ENCODE results near the gene MACROH2A2.

Gene MACROH2A2

DNA sequence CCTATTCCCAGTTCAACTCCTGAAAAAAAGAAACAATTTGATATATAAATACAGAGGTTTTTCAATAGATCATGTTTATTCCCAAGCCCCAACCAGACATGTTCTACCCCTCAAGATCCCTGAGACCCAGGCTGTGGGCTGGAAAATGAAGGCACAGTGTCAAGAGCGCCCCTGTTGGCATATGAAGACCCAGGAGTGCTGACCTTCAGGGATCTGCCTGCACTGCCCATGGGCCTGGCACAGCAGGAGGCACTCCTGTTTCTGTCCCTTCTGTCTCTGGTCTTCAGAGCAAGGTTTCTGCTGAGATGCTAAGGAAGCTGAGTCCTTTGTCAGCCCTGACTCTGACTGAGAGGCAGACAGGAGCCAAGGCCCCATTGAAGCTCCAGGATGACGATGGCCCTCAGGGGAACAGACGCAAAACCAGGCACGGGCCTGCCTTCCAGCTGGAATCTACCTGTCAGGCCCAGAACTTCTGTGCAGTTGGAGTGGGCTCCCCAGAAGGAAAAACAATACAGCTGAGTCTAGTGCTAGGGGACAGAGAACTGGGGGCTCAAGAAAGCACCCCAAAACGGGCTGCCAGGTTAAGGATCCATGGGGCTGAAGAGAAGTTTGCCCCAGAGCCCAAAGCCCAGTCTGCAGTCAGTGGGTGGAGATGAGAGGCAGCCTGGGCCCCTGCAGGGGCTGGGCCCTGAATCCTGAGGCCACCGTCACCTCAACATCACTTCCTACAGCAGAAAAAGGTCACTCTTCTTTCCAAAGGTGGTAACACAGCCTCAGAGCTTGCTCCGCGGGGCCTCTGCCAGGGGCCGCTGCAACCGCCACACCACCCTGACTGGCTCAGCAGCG lies 86.7 kb downstream of the MACROH2A2 start:
- WGBS, 2 experiments = 89 to 90% methylated on average over 11 of the region's 11 CpGs
- Histone ChIP-seq H3K27ac (ENCODE audit: insufficient read depth, low read depth, low read length, poor library complexity, severe bottlenecking) (no peak overlapping the region), H3K4me3 (ENCODE audit: insufficient read depth, low read depth, low read length) (no peak overlapping the region)

DNA sequence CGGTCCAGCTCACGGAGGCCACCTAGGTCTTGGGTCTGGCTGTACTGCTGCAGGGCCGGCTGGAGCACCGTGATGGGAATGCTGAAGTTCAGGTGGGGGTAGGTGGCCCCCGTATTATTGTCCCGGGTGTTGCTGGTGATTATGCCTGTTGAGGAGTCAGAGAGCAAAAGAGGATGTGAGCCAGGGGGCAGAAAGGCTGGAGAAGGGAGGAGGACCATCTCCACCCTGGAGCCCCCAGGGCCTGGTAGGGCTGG lies 87.3 kb downstream of the MACROH2A2 start:
- H3K27me3 ChIP-seq (ENCODE audit: control insufficient read depth, insufficient read depth, low read length, poor library complexity, severe bottlenecking) = no peaks in the 10 kb centered on the region
- 89 to 94% methylated on average over 6 of the region's 6 CpGs for WGBS, 2 experiments

More for the DNA sequence above, 86.7 kb downstream of the MACROH2A2 start:
- no peaks in the 10 kb centered on the region for H3K4me1 ChIP-seq (ENCODE audit: control insufficient read depth, insufficient read depth, low read length)
- H3K36me3 ChIP-seq (ENCODE audit: control insufficient read depth, insufficient read depth, low read length) = no peaks in the 10 kb centered on the region
- H3K27me3 ChIP-seq (ENCODE audit: control insufficient read depth, insufficient read depth, low read length, poor library complexity, severe bottlenecking) = no peaks in the 10 kb centered on the region
- H3K9me3 ChIP-seq (ENCODE audit: control insufficient read depth, low read length) = no peaks in the 10 kb centered on the region

DNA sequence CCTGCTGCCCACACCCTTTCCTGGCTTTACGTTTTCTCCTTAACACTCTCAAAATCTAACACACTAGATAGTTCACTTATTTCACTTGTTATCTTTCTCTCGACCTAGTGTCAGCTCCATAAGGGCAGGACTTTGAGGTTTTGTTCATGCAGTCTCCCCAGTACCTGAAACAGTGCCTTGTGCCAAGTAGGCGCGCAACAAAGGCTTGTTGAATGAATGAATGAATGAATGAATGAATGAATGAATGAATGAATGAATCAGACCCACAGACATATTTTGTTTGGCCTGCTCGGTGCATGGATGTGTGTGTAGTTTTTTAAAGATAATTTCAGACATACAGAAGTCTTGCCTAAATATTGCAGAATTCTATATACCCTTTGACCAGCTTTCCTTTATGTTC lies 87.7 kb downstream of the MACROH2A2 start:
- WGBS, 2 experiments = 83 to 89% methylated on average over 4 to 5 of the region's 5 CpGs
- Histone ChIP-seq H3K9me3 (ENCODE audit: control insufficient read depth, low read length) (no peaks in the 10 kb centered on the region), H3K4me3 (ENCODE audit: insufficient read depth, low read depth, low read length) (no peak overlapping the region), H3K27me3 (ENCODE audit: control insufficient read depth, insufficient read depth, low read length, poor library complexity, severe bottlenecking) (no peaks in the 10 kb centered on the region), H3K27ac (ENCODE audit: insufficient read depth, low read depth, low read length, poor library complexity, severe bottlenecking) (no peak overlapping the region), H3K4me1 (ENCODE audit: control insufficient read depth, insufficient read depth, low read length) (no peaks in the 10 kb centered on the region), H3K36me3 (ENCODE audit: control insufficient read depth, insufficient read depth, low read length) (no peaks in the 10 kb centered on the region)

More for the DNA sequence above, 87.3 kb downstream of the MACROH2A2 start:
- Histone ChIP-seq H3K27ac (ENCODE audit: insufficient read depth, low read depth, low read length, poor library complexity, severe bottlenecking) (no peak overlapping the region), H3K9me3 (ENCODE audit: control insufficient read depth, low read length) (no peaks in the 10 kb centered on the region), H3K4me1 (ENCODE audit: control insufficient read depth, insufficient read depth, low read length) (no peaks in the 10 kb centered on the region), H3K4me3 (ENCODE audit: insufficient read depth, low read depth, low read length) (no peak overlapping the region), H3K36me3 (ENCODE audit: control insufficient read depth, insufficient read depth, low read length) (no peaks in the 10 kb centered on the region)

DNA sequence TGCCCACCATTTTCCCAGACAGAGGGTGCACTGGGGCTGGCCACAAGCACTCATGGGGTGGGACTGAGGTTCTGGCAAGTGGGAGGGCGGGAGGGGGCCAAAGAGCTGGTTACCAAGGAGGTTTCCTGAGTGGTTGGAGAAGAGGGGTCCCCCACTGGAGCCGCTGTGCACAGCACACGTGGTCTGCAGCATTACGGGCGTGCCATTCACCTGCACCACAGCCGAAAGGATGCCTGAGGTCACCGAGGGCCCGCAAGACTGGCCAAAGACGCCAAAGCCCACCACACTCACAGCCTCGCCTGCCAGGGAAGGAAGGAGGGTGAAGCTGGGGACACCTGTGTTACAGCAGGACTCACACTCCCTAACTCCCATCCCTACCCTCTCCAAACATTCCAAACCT lies 89.9 kb downstream of the MACROH2A2 start:
- no peaks in the 10 kb centered on the region for H3K4me1 ChIP-seq (ENCODE audit: control insufficient read depth, insufficient read depth, low read length)
- H3K36me3 ChIP-seq (ENCODE audit: control insufficient read depth, insufficient read depth, low read length) = no peaks in the 10 kb centered on the region
- 92 to 94% methylated on average over 10 of the region's 10 CpGs for WGBS, 2 experiments
- no peak overlapping the region for H3K27ac ChIP-seq (ENCODE audit: insufficient read depth, low read depth, low read length, poor library complexity, severe bottlenecking)
- no peaks in the 10 kb centered on the region for H3K9me3 ChIP-seq (ENCODE audit: control insufficient read depth, low read length)
- no peaks in the 10 kb centered on the region for H3K27me3 ChIP-seq (ENCODE audit: control insufficient read depth, insufficient read depth, low read length, poor library complexity, severe bottlenecking)
- H3K4me3 ChIP-seq (ENCODE audit: insufficient read depth, low read depth, low read length) = no peak overlapping the region

DNA sequence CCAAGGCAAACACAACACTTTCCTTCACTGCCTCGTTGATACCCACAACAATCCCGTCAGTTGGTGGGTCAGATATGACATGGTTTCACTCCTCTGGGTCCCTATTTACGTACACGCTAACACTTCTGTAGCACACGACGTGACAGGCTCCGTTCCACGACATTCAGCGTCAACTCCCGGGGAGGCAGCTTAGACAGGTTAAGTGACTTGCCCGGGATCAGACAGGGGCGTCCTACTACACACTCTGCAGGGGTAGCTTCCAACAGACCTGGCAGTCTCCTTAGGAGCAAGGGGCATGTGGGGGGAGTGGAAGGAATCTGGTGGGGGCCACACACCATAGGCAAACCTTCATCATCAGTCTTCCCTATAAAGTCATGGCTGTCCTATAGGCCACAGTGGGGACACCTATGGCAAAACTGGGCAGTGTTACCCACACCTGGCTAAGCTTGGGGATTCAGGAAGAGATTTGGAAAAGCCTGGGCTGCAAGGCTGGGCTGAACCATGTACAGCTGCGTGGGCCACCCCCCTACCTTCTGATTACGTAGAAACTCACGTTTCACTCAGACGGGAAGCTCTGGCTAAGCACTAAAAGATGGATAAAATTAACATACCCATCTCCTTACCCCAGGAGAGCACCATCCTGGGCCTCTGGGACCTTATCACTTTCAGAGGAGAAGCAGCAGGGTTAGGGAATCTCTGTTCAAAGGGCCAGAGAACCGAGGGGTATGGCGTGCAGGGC lies 91.9 kb downstream of the MACROH2A2 start:
- H3K4me1 ChIP-seq (ENCODE audit: control insufficient read depth, insufficient read depth, low read length) = no peaks in the 10 kb centered on the region
- WGBS, 2 experiments = 85% methylated on average over 18 of the region's 18 CpGs
- H3K36me3 ChIP-seq (ENCODE audit: control insufficient read depth, insufficient read depth, low read length) = no peaks in the 10 kb centered on the region
- H3K9me3 ChIP-seq (ENCODE audit: control insufficient read depth, low read length) = no peaks in the 10 kb centered on the region
- peak overlapping the region; percentile 58 for H3K4me3 ChIP-seq (ENCODE audit: insufficient read depth, low read depth, low read length)
- no peaks in the 10 kb centered on the region for H3K27me3 ChIP-seq (ENCODE audit: control insufficient read depth, insufficient read depth, low read length, poor library complexity, severe bottlenecking)
- H3K27ac ChIP-seq (ENCODE audit: insufficient read depth, low read depth, low read length, poor library complexity, severe bottlenecking) = no peak overlapping the region

DNA sequence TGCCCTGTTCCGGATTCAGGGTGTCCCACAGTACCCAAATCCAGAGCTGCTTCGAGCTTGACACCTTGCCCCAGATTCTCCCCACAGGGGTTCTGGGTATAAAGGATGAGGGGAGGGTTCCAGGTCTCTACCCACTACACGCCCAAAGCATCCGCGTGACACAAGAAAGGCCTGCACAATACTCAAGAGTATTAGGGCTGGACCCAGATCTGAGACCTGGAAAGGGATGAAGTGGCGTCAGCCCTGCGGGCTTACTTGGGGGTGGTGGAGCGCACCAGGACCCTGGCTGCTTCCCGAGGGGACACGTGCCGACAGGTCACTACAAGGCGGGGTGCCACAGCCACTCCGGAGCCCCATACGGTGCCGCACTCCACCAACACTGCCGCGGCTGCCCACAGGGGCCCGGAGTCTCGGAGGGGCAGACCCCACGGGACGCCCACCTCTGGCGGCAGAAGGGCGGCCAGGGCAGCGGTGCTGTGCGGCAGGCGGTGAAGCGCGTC lies 92.6 kb downstream of the MACROH2A2 start:
- H3K27ac ChIP-seq (ENCODE audit: insufficient read depth, low read depth, low read length, poor library complexity, severe bottlenecking) = no peak overlapping the region
- no peaks in the 10 kb centered on the region for H3K9me3 ChIP-seq (ENCODE audit: control insufficient read depth, low read length)
- H3K36me3 ChIP-seq (ENCODE audit: control insufficient read depth, insufficient read depth, low read length) = peaks cover 1% of the 10 kb centered on the region
- no peaks in the 10 kb centered on the region for H3K4me1 ChIP-seq (ENCODE audit: control insufficient read depth, insufficient read depth, low read length)
- WGBS, 2 experiments = 28 to 31% methylated on average over 28 of the region's 28 CpGs
- no peaks in the 10 kb centered on the region for H3K27me3 ChIP-seq (ENCODE audit: control insufficient read depth, insufficient read depth, low read length, poor library complexity, severe bottlenecking)
- H3K4me3 ChIP-seq (ENCODE audit: insufficient read depth, low read depth, low read length) = peak overlapping the region; percentile 58

DNA sequence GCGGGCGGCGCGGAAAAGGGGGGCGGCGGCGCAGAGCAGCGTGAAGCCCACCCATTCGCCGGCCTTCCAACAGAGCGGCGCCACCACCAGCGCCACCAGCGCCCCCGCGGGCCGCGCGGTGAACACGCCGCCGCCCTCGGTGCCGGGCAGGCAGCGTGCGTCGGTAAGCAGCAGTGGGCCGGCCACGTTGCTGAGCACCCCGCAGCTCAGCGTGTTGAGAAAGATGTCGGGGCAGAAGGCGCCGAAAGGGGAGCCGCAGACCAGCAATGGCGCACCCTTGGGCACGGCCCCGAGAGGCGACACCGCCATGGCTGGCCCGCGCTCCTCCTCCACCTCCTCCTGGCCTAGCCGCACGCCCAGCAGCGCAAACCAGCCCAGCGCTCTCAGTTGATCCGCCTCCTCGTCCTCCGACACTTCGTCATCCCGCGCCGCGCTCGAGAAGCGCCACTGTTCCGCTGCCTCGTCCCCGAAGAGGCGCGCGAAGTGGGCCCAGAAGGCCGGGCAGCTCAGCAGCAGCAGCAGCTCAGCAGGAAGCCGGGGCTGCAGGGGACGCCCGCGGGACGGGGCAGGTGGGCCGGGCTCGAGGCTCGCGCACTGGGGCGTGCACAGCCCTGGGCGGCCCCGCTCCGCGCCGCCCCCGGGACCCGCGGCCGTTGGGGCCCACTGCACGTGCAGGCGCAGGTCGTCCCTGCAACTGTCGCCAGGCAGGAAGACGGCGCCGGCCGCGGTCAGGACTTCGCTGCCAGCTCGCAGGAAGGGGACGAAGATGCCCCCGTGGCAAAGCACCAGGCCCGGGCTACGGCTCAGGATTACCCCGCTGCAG lies 93.2 kb downstream of the MACROH2A2 start:
- H3K27me3 ChIP-seq (ENCODE audit: control insufficient read depth, insufficient read depth, low read length, poor library complexity, severe bottlenecking) = no peaks in the 10 kb centered on the region
- WGBS, 2 experiments = 0% methylated on average over 98 of the region's 98 CpGs
- H3K4me3 ChIP-seq (ENCODE audit: insufficient read depth, low read depth, low read length) = peak overlapping the region; percentile 58
- H3K4me1 ChIP-seq (ENCODE audit: control insufficient read depth, insufficient read depth, low read length) = no peaks in the 10 kb centered on the region
- peaks cover 3% of the 10 kb centered on the region for H3K36me3 ChIP-seq (ENCODE audit: control insufficient read depth, insufficient read depth, low read length)
- H3K9me3 ChIP-seq (ENCODE audit: control insufficient read depth, low read length) = no peaks in the 10 kb centered on the region
- H3K27ac ChIP-seq (ENCODE audit: insufficient read depth, low read depth, low read length, poor library complexity, severe bottlenecking) = peak overlapping the region; percentile 93

DNA sequence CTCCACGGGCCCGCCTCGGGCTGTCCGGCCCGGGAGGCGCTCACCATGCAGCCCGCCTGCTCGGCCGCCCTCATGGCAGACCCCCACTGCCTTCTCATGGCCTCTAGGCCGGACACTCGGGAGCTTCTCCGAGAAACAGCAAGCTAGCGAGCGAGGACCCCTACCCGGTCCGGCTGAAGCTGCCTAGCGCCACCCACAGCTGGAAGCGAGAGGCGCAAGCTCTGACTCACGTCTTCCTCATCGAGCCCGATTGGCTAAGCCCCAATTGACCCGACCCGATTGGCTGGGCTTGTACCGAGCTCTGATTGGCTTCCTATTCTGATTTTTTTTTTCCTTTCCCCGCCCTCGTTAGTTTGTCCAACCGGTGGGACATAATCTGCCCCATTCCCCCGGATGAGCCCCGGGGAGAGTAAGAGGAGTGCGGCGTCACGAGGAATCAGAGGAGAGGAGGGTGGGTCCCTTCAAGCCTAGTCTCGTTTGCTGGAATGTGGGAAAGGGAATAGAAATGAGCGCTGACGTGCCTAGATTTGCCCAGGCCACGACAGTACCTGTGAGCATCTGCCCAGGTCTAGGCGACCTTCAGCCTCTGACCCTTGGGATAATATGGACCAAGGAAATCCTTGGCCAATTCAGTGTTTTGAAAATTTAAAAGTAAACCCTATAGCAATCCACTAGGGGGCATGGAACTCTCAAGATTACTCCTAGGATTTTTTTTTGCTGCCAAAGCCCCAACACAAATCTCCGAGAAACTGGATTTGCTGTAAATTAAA lies 94.0 kb downstream of the MACROH2A2 start, which contains the start of gene TYSND1:
TYSND1 (minus strand) TSS at position 212 of the 770 bp plus-strand sequence; CDS start at position 98, 114 bp downstream.
- 3% methylated on average over 39 of the region's 39 CpGs for WGBS, 2 experiments
- Histone ChIP-seq H3K36me3 (ENCODE audit: control insufficient read depth, insufficient read depth, low read length) (peaks cover 8% of the 10 kb centered on the region), H3K27ac (ENCODE audit: insufficient read depth, low read depth, low read length, poor library complexity, severe bottlenecking) (peak within 1 kb of the TSS; percentile 93)

DNA sequence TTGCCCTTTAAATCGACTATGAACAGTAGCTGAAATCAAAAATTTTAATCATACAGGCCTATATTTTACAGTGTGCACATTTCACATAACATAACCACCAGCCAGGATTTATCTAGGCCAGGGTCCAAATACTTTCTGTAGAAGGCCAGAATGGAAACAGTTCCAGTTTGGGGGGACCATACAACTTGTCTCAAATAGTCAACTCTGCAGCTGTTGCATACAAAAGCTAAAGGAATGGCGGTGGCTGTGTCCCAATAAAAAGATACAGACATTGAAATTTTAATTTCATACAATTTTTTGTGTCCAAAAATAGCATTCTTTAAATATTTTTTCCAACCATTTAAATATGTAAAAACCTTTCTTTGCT lies 94.6 kb downstream of the MACROH2A2 start:
- peaks cover 13% of the 10 kb centered on the region for H3K36me3 ChIP-seq (ENCODE audit: control insufficient read depth, insufficient read depth, low read length)
- no peaks in the 10 kb centered on the region for H3K27me3 ChIP-seq (ENCODE audit: control insufficient read depth, insufficient read depth, low read length, poor library complexity, severe bottlenecking)
- peak overlapping the region; percentile 93 for H3K27ac ChIP-seq (ENCODE audit: insufficient read depth, low read depth, low read length, poor library complexity, severe bottlenecking)
- no peaks in the 10 kb centered on the region for H3K4me1 ChIP-seq (ENCODE audit: control insufficient read depth, insufficient read depth, low read length)
- H3K4me3 ChIP-seq (ENCODE audit: insufficient read depth, low read depth, low read length) = no peak overlapping the region
- no peaks in the 10 kb centered on the region for H3K9me3 ChIP-seq (ENCODE audit: control insufficient read depth, low read length)
- WGBS, 2 experiments = 74 to 83% methylated on average over 2 of the region's 2 CpGs

More for the DNA sequence above, 94.0 kb downstream of the MACROH2A2 start, which contains the start of gene TYSND1:
- Histone ChIP-seq H3K4me1 (ENCODE audit: control insufficient read depth, insufficient read depth, low read length) (no peaks in the 10 kb centered on the region), H3K4me3 (ENCODE audit: insufficient read depth, low read depth, low read length) (peak within 1 kb of the TSS; percentile 58), H3K27me3 (ENCODE audit: control insufficient read depth, insufficient read depth, low read length, poor library complexity, severe bottlenecking) (no peaks in the 10 kb centered on the region), H3K9me3 (ENCODE audit: control insufficient read depth, low read length) (no peaks in the 10 kb centered on the region)
